SU-DHL-6 (cell line): Measurements from ENCODE around the gene VDAC2.

Experiments used
- H2AFZ ChIP-seq: fragments of 200-600 bp; sonication (generic); 2 replicates; pipeline ENCODE4 v1.6.1; 2014; ENCODE audit warnings: low read depth, mild to moderate bottlenecking, moderate library complexity, mixed read lengths, antibody characterized with exemption, low read length; ENCODE audit not compliant: severe bottlenecking
- H3F3A ChIP-seq: fragments of 200-600 bp; shearing (Covaris generic); 2 replicates; pipeline ENCODE4 v1.6.0; 2016; ENCODE audit warnings: antibody characterized with exemption, mild to moderate bottlenecking; ENCODE audit not compliant: insufficient read depth
- H3K27ac ChIP-seq: fragments of 200-600 bp; sonication (generic); 2 replicates; pipeline ENCODE4 v1.5.1; 2016; ENCODE audit warnings: low read depth, mild to moderate bottlenecking, low read length, moderate library complexity, mixed read lengths
- H3K27me3 ChIP-seq: fragments of 200-600 bp; sonication (generic), shearing (Covaris generic); 2 replicates; pipeline ENCODE4 v1.6.0; 2014; ENCODE audit warnings: mild to moderate bottlenecking, low read length
- H3K36me3 ChIP-seq: fragments of 200-600 bp; sonication (generic); 2 replicates; pipeline ENCODE4 v1.6.1; 2014; ENCODE audit warnings: mild to moderate bottlenecking, low read length, mixed read lengths
- H3K4me2 ChIP-seq: fragments of 300-600, 200-600 bp; shearing (Covaris generic), sonication (generic); 2 replicates; pipeline ENCODE4 v1.6.0; 2014; ENCODE audit warnings: low read length, low read depth, mild to moderate bottlenecking; ENCODE audit not compliant: poor library complexity, severe bottlenecking
- H3K4me3 ChIP-seq: fragments of 200-600 bp; sonication (generic); 2 replicates; pipeline ENCODE4 v1.5.1; 2014; ENCODE audit warnings: antibody characterized with exemption, low read length, mild to moderate bottlenecking, mixed read lengths; ENCODE audit not compliant: insufficient read depth, poor library complexity, severe bottlenecking
- H3K79me2 ChIP-seq: fragments of 200-600 bp; sonication (generic); 2 replicates; pipeline ENCODE4 v1.6.1; 2014; ENCODE audit warnings: mild to moderate bottlenecking, low read length, moderate library complexity; ENCODE audit not compliant: insufficient read depth
- H3K9ac ChIP-seq: fragments of 200-600 bp; sonication (generic); 2 replicates; pipeline ENCODE4 v1.7.0; 2014; ENCODE audit warnings: mild to moderate bottlenecking, low read length
- H3K9me2 ChIP-seq: fragments of 200-600 bp; sonication (generic); replicated peaks from 2 replicates; pipeline ENCODE4 v1.6.1; 2014; ENCODE audit warnings: low read length; ENCODE audit not compliant: insufficient read depth
- H3K9me3 ChIP-seq: fragments of 200-600 bp; sonication (generic); 2 replicates; pipeline ENCODE4 v1.6.1; 2014; ENCODE audit warnings: low read length, mixed read lengths; ENCODE audit not compliant: insufficient read depth
- H4K20me1 ChIP-seq: fragments of 200-600 bp; sonication (generic); 2 replicates; pipeline ENCODE4 v1.6.1; 2014; ENCODE audit warnings: low read depth, mild to moderate bottlenecking, antibody characterized with exemption, low read length, moderate library complexity, mixed read lengths
- EZH2phosphoT487 ChIP-seq: fragments of 200-600 bp; sonication (generic), shearing (Covaris generic); conservative IDR thresholded peaks from 2 replicates; pipeline ENCODE4 v1.6.1; 2018; ENCODE audit warnings: mild to moderate bottlenecking, antibody characterized with exemption, low read length, moderate library complexity, mixed read lengths
- TF ChIP-seq, protein P1 (sequence below): fragments of 200-600 bp; sonication (generic); IDR thresholded peaks from one replicate; pipeline ENCODE4 v1.5.1; 2017; ENCODE audit warnings: antibody characterized with exemption, mild to moderate bottlenecking, low read length, moderate library complexity; ENCODE audit not compliant: insufficient read depth, poor library complexity, severe bottlenecking

Gene VDAC2

DNA sequence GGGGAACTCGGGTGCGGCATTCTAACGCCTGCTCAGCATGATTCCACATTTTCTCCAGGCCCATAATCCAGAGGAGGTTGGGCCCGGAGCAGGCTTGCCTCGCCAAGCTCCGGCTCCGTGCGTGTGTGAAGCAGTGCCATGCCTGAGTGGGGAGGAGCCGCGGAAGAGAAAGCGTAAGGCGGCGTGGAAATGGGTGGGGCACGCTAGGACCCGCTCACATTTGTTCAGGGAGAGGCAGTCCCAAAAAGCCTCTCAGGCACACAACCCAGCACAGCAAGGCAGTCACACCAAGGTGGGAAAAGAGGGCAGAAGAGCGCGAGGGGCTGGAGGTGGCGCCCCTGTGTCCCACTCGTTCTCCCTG is 695 bp upstream of the VDAC2 start:
- TF ChIP-seq, protein P1, sequence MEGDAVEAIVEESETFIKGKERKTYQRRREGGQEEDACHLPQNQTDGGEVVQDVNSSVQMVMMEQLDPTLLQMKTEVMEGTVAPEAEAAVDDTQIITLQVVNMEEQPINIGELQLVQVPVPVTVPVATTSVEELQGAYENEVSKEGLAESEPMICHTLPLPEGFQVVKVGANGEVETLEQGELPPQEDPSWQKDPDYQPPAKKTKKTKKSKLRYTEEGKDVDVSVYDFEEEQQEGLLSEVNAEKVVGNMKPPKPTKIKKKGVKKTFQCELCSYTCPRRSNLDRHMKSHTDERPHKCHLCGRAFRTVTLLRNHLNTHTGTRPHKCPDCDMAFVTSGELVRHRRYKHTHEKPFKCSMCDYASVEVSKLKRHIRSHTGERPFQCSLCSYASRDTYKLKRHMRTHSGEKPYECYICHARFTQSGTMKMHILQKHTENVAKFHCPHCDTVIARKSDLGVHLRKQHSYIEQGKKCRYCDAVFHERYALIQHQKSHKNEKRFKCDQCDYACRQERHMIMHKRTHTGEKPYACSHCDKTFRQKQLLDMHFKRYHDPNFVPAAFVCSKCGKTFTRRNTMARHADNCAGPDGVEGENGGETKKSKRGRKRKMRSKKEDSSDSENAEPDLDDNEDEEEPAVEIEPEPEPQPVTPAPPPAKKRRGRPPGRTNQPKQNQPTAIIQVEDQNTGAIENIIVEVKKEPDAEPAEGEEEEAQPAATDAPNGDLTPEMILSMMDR, result no peak
- no peak for TF ChIP-seq EZH2phosphoT487
- Histone ChIP-seq H3K4me2 (peak overlapping the region; percentile 96), H2AFZ (peak overlapping the region; percentile 97), H3K9ac (peak overlapping the region; percentile 99), H4K20me1 (no peaks in the 10 kb centered on the region; the same call in 1 of the 2 replicates), H3F3A (no peaks in the 10 kb centered on the region), H3K27me3 (no peaks in the 10 kb centered on the region), H3K36me3 (peaks cover 18% of the 10 kb centered on the region), H3K9me3 (no peaks in the 10 kb centered on the region), H3K9me2 (no peaks in the 10 kb centered on the region), H3K4me3 (peak overlapping the region; percentile 98), H3K79me2 (peaks cover 41% of the 10 kb centered on the region), H3K27ac (peak overlapping the region; percentile 83)

DNA sequence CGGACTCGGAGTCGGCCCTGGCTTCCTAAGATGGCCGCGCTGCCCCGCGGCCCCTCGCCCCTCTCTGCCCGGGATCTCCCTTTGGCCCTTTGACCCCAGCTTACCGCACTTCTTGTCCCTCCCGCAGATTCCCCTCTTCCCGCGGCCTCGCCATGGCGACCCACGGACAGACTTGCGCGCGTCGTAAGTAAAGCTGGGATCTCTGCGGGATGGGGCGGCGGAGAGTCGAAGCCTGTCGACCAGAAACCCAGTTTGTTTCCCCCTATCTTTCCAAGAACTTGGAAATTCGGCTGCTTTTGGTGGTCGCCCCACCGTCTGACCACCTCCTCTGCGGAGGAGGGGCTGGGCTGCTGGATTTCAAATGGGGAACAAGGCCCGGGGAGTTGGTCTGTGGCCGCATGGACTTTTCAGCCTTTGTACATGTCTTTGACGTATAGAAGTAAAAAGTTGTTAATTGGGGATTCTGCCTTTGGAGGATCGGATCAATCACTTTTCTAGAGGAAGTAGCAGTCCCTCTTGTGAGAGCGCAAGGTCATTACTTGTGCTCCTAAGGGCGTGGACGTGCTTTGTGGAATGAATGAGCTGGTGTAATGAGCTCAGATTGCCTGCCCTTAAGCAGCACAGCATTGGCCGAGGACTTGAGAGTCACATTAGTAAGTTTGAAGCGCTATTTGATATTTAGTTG is 553 bp downstream of the VDAC2 start:
- Histone ChIP-seq H3K9me3 (no peaks in the 10 kb centered on the region), H2AFZ (peak overlapping the region; percentile 86), H3K9me2 (no peaks in the 10 kb centered on the region), H3K27me3 (no peaks in the 10 kb centered on the region), H4K20me1 (peaks cover 4% of the 10 kb centered on the region; the same call in 1 of the 2 replicates), H3K4me3 (peak overlapping the region; percentile 98), H3K9ac (peak overlapping the region; percentile 99), H3K27ac (peak overlapping the region; percentile 83), H3K36me3 (peaks cover 20% of the 10 kb centered on the region), H3K79me2 (peaks cover 52% of the 10 kb centered on the region), H3K4me2 (peak overlapping the region; percentile 96), H3F3A (no peaks in the 10 kb centered on the region)
- TF ChIP-seq EZH2phosphoT487, result no peak
- TF ChIP-seq, protein P1, result no peak

DNA sequence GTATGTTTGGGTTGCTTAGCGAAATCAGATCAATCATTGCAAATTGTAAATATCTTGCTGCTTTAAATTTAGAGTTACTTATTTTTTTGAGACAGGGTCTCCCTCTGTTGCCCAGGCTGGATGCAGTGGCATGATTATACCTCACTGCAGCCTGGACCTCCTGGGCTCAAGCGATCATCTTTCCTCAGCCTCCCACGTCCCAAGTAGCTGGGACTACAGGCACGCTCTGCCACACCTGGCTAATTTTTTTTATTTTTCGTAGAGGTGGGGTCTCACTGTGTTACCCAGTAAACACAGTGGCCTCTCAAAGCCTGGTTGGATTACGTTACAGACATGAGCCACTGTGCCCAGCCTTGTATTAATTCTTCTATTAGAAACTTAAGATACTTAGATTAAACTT is 1.7 kb downstream of the VDAC2 start:
- Histone ChIP-seq H3K4me3 (peak overlapping the region; percentile 98), H3K27ac (no peak overlapping the region), H3K79me2 (peaks cover 64% of the 10 kb centered on the region), H4K20me1 (peaks cover 7% of the 10 kb centered on the region; the same call in 1 of the 2 replicates), H3K9me3 (no peaks in the 10 kb centered on the region), H3F3A (0 out of 2 replicates have a peak, but pooled peaks cover 4% of the 10 kb centered on the region), H3K4me2 (peak overlapping the region; percentile 96), H3K9ac (peak overlapping the region; percentile 99), H3K27me3 (no peaks in the 10 kb centered on the region), H2AFZ (no peak overlapping the region), H3K9me2 (no peaks in the 10 kb centered on the region), H3K36me3 (peaks cover 27% of the 10 kb centered on the region)
- TF ChIP-seq, protein P1, result no peak
- TF ChIP-seq EZH2phosphoT487, result no peak
